Astrocyte (in vitro differentiated cells and primary cell): ENCODE measurements around the gene ITGA2B. TPM values are rescaled to one million over a fixed set of nuclear protein-coding genes. Genes with fewer than 3 reads are reported as not detected.

ENCODE experiments used
- DNase-seq: peaks from one replicate; pipeline ENCODE4 v3.0.0-alpha.2; 2010; ENCODE audit warnings: low read depth
- FAIRE-seq: peaks from 2 replicates; lab custom pipeline; 2011; peaks lifted over from hg19 to GRCh38; lab: Jason Lieb, UNC
- H2AFZ ChIP-seq: 2 replicates; pipeline ENCODE4 v1.6.0; 2012; ENCODE audit warnings: low read depth, low read length, inconsistent platforms
- H3K27ac ChIP-seq: 2 replicates; pipeline ENCODE4 v1.5.1; 2011; ENCODE audit warnings: low read depth, low read length, inconsistent platforms
- H3K27me3 ChIP-seq: 2 replicates; pipeline ENCODE4 v1.6.0; 2011; ENCODE audit warnings: low read length, inconsistent platforms; ENCODE audit not compliant: insufficient read depth
- H3K36me3 ChIP-seq: 2 replicates; pipeline ENCODE4 v1.5.1; 2011; ENCODE audit warnings: low read length, inconsistent platforms; ENCODE audit not compliant: insufficient read depth
- H3K4me1 ChIP-seq: 2 replicates; pipeline ENCODE4 v1.5.1; 2011; ENCODE audit warnings: low read length, inconsistent platforms; ENCODE audit not compliant: insufficient read depth
- H3K4me2 ChIP-seq: 2 replicates; pipeline ENCODE4 v1.6.0; 2012; ENCODE audit warnings: low read length, inconsistent platforms
- H3K4me3 ChIP-seq: 2 replicates; pipeline ENCODE4 v1.5.1; 2011; ENCODE audit warnings: low read depth, mild to moderate bottlenecking, low read length, inconsistent platforms; ENCODE audit not compliant: insufficient read depth
- H3K79me2 ChIP-seq: 2 replicates; pipeline ENCODE4 v1.6.0; 2012; ENCODE audit warnings: mild to moderate bottlenecking, low read length, inconsistent platforms; ENCODE audit not compliant: insufficient read depth
- H3K9ac ChIP-seq: 2 replicates; pipeline ENCODE4 v1.6.0; 2012; ENCODE audit warnings: mild to moderate bottlenecking, low read length, inconsistent platforms
- H3K9me3 ChIP-seq: 2 replicates; pipeline ENCODE4 v1.5.1; 2012; ENCODE audit warnings: low read depth, mild to moderate bottlenecking, low read length, inconsistent platforms; ENCODE audit not compliant: insufficient read depth
- H4K20me1 ChIP-seq: 2 replicates; pipeline ENCODE4 v1.6.0; 2012; ENCODE audit warnings: low read length, inconsistent platforms; ENCODE audit not compliant: insufficient read depth
- H3K27ac Mint-ChIP-seq: one replicate; pipeline ENCODE4 v1.8.0; 2021; ENCODE audit warnings: mild to moderate bottlenecking, mixed read lengths; ENCODE audit not compliant: unreplicated experiment
- H3K27me3 Mint-ChIP-seq: one replicate; pipeline ENCODE4 v1.8.0; 2021; ENCODE audit warnings: low read depth, mixed read lengths; ENCODE audit not compliant: unreplicated experiment
- H3K36me3 Mint-ChIP-seq: one replicate; pipeline ENCODE4 v1.8.0; 2021; ENCODE audit warnings: low read depth, mixed read lengths; ENCODE audit not compliant: unreplicated experiment
- H3K4me1 Mint-ChIP-seq: one replicate; pipeline ENCODE4 v1.8.0; 2021; ENCODE audit warnings: low read depth, mixed read lengths; ENCODE audit not compliant: unreplicated experiment
- H3K4me3 Mint-ChIP-seq: one replicate; pipeline ENCODE4 v1.8.0; 2021; ENCODE audit warnings: mild to moderate bottlenecking, moderate library complexity, mixed read lengths; ENCODE audit not compliant: unreplicated experiment
- H3K9me3 Mint-ChIP-seq: one replicate; pipeline ENCODE4 v1.8.0; 2021; ENCODE audit warnings: mild to moderate bottlenecking, mixed read lengths; ENCODE audit not compliant: unreplicated experiment
- EZH2 ChIP-seq: IDR thresholded peaks from 2 replicates; pipeline ENCODE4 v1.6.1; 2012; ENCODE audit warnings: mild to moderate bottlenecking, low read length, inconsistent platforms; ENCODE audit not compliant: insufficient read depth
- total RNA-seq: library from RNA; stranded (reverse); gene quantifications from 2 replicates; pipeline ENCODE4 v1.2.1, GENCODE V29; 2021
- TF ChIP-seq, protein P1 (sequence below): IDR thresholded peaks from 2 replicates; pipeline ENCODE4 v1.5.1; 2011; ENCODE audit warnings: low read depth, mild to moderate bottlenecking, inconsistent platforms, low read length, moderate library complexity; ENCODE audit not compliant: insufficient read depth

ITGA2B gene
- total RNA-seq, 1 donor from 2014 or later = 0.68 TPM

- Histone ChIP-seq H3K9me3 (no peaks in the 10 kb centered on the region), H2AFZ (peak overlapping the region; percentile 67), H3K4me1 (peaks cover 3% of the 10 kb centered on the region), H3K36me3 (no peaks in the 10 kb centered on the region), H3K27ac (no peak overlapping the region), H4K20me1 (no peaks in the 10 kb centered on the region), H3K9ac (no peak overlapping the region), H3K4me2 (peak overlapping the region; percentile 87), H3K4me3 (peak overlapping the region; percentile 56), H3K79me2 (no peaks in the 10 kb centered on the region), H3K27me3 (peaks cover 30% of the 10 kb centered on the region)
- peaks cover 2% of the 10 kb centered on the region for H3K9me3 Mint-ChIP-seq
- TF ChIP-seq EZH2 = no peak
- TF ChIP-seq, protein P1, sequence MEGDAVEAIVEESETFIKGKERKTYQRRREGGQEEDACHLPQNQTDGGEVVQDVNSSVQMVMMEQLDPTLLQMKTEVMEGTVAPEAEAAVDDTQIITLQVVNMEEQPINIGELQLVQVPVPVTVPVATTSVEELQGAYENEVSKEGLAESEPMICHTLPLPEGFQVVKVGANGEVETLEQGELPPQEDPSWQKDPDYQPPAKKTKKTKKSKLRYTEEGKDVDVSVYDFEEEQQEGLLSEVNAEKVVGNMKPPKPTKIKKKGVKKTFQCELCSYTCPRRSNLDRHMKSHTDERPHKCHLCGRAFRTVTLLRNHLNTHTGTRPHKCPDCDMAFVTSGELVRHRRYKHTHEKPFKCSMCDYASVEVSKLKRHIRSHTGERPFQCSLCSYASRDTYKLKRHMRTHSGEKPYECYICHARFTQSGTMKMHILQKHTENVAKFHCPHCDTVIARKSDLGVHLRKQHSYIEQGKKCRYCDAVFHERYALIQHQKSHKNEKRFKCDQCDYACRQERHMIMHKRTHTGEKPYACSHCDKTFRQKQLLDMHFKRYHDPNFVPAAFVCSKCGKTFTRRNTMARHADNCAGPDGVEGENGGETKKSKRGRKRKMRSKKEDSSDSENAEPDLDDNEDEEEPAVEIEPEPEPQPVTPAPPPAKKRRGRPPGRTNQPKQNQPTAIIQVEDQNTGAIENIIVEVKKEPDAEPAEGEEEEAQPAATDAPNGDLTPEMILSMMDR = no peak
- H3K27me3 Mint-ChIP-seq = peaks cover 34% of the 10 kb centered on the region
- FAIRE-seq = no peak
- no peak for DNase-seq
- H3K4me1 Mint-ChIP-seq = no peaks in the 10 kb centered on the region
- H3K4me3 Mint-ChIP-seq = peak overlapping the region; percentile 40
- no peaks in the 10 kb centered on the region for H3K36me3 Mint-ChIP-seq
- no peak overlapping the region for H3K27ac Mint-ChIP-seq
Observed at GRCh38 chr17:44386182-44386525, 3.3 kb downstream of the ITGA2B start.

- Mint-ChIP-seq H3K9me3 (peaks cover 2% of the 10 kb centered on the region), H3K36me3 (no peaks in the 10 kb centered on the region), H3K27me3 (peaks cover 34% of the 10 kb centered on the region), H3K27ac (no peak overlapping the region), H3K4me3 (peak overlapping the region; percentile 76), H3K4me1 (no peaks in the 10 kb centered on the region)
- H3K36me3 ChIP-seq = no peaks in the 10 kb centered on the region
- H3K9me3 ChIP-seq = no peaks in the 10 kb centered on the region
- H3K79me2 ChIP-seq = no peaks in the 10 kb centered on the region
- peak overlapping the region; percentile 56 for H3K4me3 ChIP-seq
- H3K27me3 ChIP-seq = peaks cover 34% of the 10 kb centered on the region
- FAIRE-seq = no peak
- H3K4me2 ChIP-seq = peak overlapping the region; percentile 87
- no peaks in the 10 kb centered on the region for H4K20me1 ChIP-seq
- peak overlapping the region; percentile 74 for H3K9ac ChIP-seq
- TF ChIP-seq EZH2 = peak; percentile 32
- TF ChIP-seq, protein P1 = no peak
- H3K4me1 ChIP-seq = peaks cover 3% of the 10 kb centered on the region
- peak overlapping the region; percentile 67 for H2AFZ ChIP-seq
- H3K27ac ChIP-seq = no peak overlapping the region
- DNase-seq = peak; percentile 31
Observed at GRCh38 chr17:44385287-44386181, 3.9 kb downstream of the ITGA2B start.

GRCh38 chr17:44384823-44385286, 4.6 kb downstream of the ITGA2B start:
- Histone ChIP-seq H3K9ac (peak overlapping the region; percentile 33), H3K36me3 (no peaks in the 10 kb centered on the region), H3K4me2 (peak overlapping the region; percentile 87), H3K4me3 (peak overlapping the region; percentile 56), H3K27ac (no peak overlapping the region), H3K4me1 (peaks cover 3% of the 10 kb centered on the region), H4K20me1 (no peaks in the 10 kb centered on the region), H2AFZ (peak overlapping the region; percentile 58), H3K79me2 (no peaks in the 10 kb centered on the region), H3K27me3 (peaks cover 34% of the 10 kb centered on the region), H3K9me3 (no peaks in the 10 kb centered on the region)
- Mint-ChIP-seq H3K4me1 (no peaks in the 10 kb centered on the region), H3K36me3 (no peaks in the 10 kb centered on the region), H3K27ac (no peak overlapping the region), H3K4me3 (peak overlapping the region; percentile 76), H3K9me3 (peaks cover 2% of the 10 kb centered on the region), H3K27me3 (peaks cover 34% of the 10 kb centered on the region)
- TF ChIP-seq, protein P1 = no peak
- peak; percentile 80 for TF ChIP-seq EZH2
- FAIRE-seq = no peak
- DNase-seq = no peak
